Stimulated activated naive CD8-positive, alpha-beta T cell treated with anti-CD3 and anti-CD28 coated beads, Interleukin-15, amount 100 ng/mL, for 72 hours (primary cell): Measurements from ENCODE around the gene CYP2F1.
"Not testable (repeated sequence)": the region's sequence is repeated elsewhere in the genome, so short reads cannot be mapped to it uniquely, and the experiment has no call there.

Source experiments
- ATAC-seq: fragments of 150-1000 bp; cut with Tn5 transposase; 2 replicates; pipeline ENCODE4 v1.10.0; 2021; ENCODE audit warnings: mild to moderate bottlenecking, moderate library complexity
- DNase-seq, 2 donors: peaks; one replicate each; pipeline ENCODE4 v3.0.0; 2021 to 2022
- H3K27ac Mint-ChIP-seq, 2 donors: one replicate each; pipeline ENCODE4 v1.8.0; 2022; ENCODE audit warnings: mild to moderate bottlenecking in 2 of 2, mixed read lengths in 2 of 2, moderate library complexity in 2 of 2
- H3K27me3 Mint-ChIP-seq: one replicate; pipeline ENCODE4 v1.8.0; 2022; ENCODE audit warnings: mixed read lengths
- H3K4me1 Mint-ChIP-seq: one replicate; pipeline ENCODE4 v1.8.0; 2022; ENCODE audit warnings: mild to moderate bottlenecking, mixed read lengths
- H3K4me3 Mint-ChIP-seq, 2 donors: one replicate each; pipeline ENCODE4 v1.8.0; 2022; ENCODE audit warnings: mild to moderate bottlenecking in 2 of 2, mixed read lengths in 2 of 2, moderate library complexity in 1 of 2
- H3K9me3 Mint-ChIP-seq, 2 donors: one replicate each; pipeline ENCODE4 v1.8.0; 2022; ENCODE audit warnings: mixed read lengths in 2 of 2

Gene CYP2F1

GRCh38 chr19:41149831-41150230, 35.6 kb downstream of the CYP2F1 start:
- Mint-ChIP-seq H3K27me3 (peaks cover 7% of the 10 kb centered on the region), H3K9me3 (no peaks in the 10 kb centered on the region), H3K4me1 (no peaks in the 10 kb centered on the region), H3K27ac (no peak overlapping the region), H3K4me3 (no peak overlapping the region)
- ATAC-seq (no peak), DNase-seq (no peak)

GRCh38 chr19:41150986-41151385, 36.8 kb downstream of the CYP2F1 start:
- ATAC-seq, H3K27me3 Mint-ChIP-seq, H3K27ac Mint-ChIP-seq, H3K4me3 Mint-ChIP-seq, H3K4me1 Mint-ChIP-seq, H3K9me3 Mint-ChIP-seq, DNase-seq: not testable (repeated sequence)

GRCh38 chr19:41154060-41154459, 39.8 kb downstream of the CYP2F1 start:
- DNase-seq (no peak), ATAC-seq (no peak)
- H3K4me1 Mint-ChIP-seq: no peaks in the 10 kb centered on the region
- H3K27me3 Mint-ChIP-seq: no peaks in the 10 kb centered on the region
- H3K9me3 Mint-ChIP-seq: no peaks in the 10 kb centered on the region
- no peak overlapping the region for H3K4me3 Mint-ChIP-seq
- H3K27ac Mint-ChIP-seq: no peak overlapping the region

- no peak overlapping the region for H3K27ac Mint-ChIP-seq
- DNase-seq (no peak), ATAC-seq (no peak)
- no peaks in the 10 kb centered on the region for H3K27me3 Mint-ChIP-seq
- no peak overlapping the region for H3K4me3 Mint-ChIP-seq
- no peaks in the 10 kb centered on the region for H3K4me1 Mint-ChIP-seq
- H3K9me3 Mint-ChIP-seq: no peaks in the 10 kb centered on the region
Observed at GRCh38 chr19:41156207-41156606, 42.0 kb downstream of the CYP2F1 start.

- Mint-ChIP-seq H3K4me3 (no peak overlapping the region), H3K27ac (no peak overlapping the region)
- DNase-seq: no peak
Observed at GRCh38 chr19:41159881-41160280, 45.6 kb downstream of the CYP2F1 start.

GRCh38 chr19:41161903-41162302, 47.7 kb downstream of the CYP2F1 start:
- no peaks in the 10 kb centered on the region for H3K4me1 Mint-ChIP-seq
- no peak overlapping the region for H3K4me3 Mint-ChIP-seq
- DNase-seq (no peak), ATAC-seq (no peak)
- no peak overlapping the region for H3K27ac Mint-ChIP-seq
- no peaks in the 10 kb centered on the region for H3K9me3 Mint-ChIP-seq
- H3K27me3 Mint-ChIP-seq: no peaks in the 10 kb centered on the region

More at GRCh38 chr19:41159881-41160280, 45.6 kb downstream of the CYP2F1 start:
- Mint-ChIP-seq H3K9me3 (no peaks in the 10 kb centered on the region), H3K4me1 (no peaks in the 10 kb centered on the region), H3K27me3 (no peaks in the 10 kb centered on the region)
- no peak for ATAC-seq

GRCh38 chr19:41166944-41167804, 52.9 kb downstream of the CYP2F1 start:
- Mint-ChIP-seq H3K27ac (no peak overlapping the region), H3K4me3 (no peak overlapping the region), H3K27me3 (no peaks in the 10 kb centered on the region), H3K4me1 (no peaks in the 10 kb centered on the region), H3K9me3 (no peaks in the 10 kb centered on the region)
- ATAC-seq: no peak
- DNase-seq: no peak

- Mint-ChIP-seq H3K27me3 (no peaks in the 10 kb centered on the region), H3K27ac (peak overlapping the region; percentile 54 to 55), H3K4me3 (no peak overlapping the region), H3K9me3 (no peaks in the 10 kb centered on the region), H3K4me1 (peaks cover 27% of the 10 kb centered on the region)
- DNase-seq (no peak), ATAC-seq (no peak)
Observed at GRCh38 chr19:41172297-41173164, 58.3 kb downstream of the CYP2F1 start.

- Mint-ChIP-seq H3K4me3 (no peak overlapping the region), H3K27me3 (no peaks in the 10 kb centered on the region), H3K4me1 (peaks cover 27% of the 10 kb centered on the region), H3K27ac (peak overlapping the region in 1 of 2 donors; percentile 34), H3K9me3 (no peaks in the 10 kb centered on the region)
- DNase-seq: no peak
- no peak for ATAC-seq
Observed at GRCh38 chr19:41174297-41174928, 60.2 kb downstream of the CYP2F1 start.

GRCh38 chr19:41175801-41176777, 61.9 kb downstream of the CYP2F1 start:
- peak; percentile 19 to 44 for DNase-seq
- Mint-ChIP-seq H3K27ac (peak overlapping the region in 1 of 2 donors; percentile 78), H3K4me3 (peak overlapping the region; percentile 9 to 31), H3K9me3 (no peaks in the 10 kb centered on the region), H3K27me3 (no peaks in the 10 kb centered on the region), H3K4me1 (peaks cover 27% of the 10 kb centered on the region)
- peak; percentile 91 for ATAC-seq
